HL-60/S4 treated with phorbol 12-myristate 13-acetate at 8.2 ng/mL for 4 days and 3 days (cell line): Measurements from ENCODE around the gene LPP.

ENCODE experiments used
- in situ Hi-C: fragments of 300-500 bp; cut with MboI; formaldehyde crosslinking; loops from 2 replicates; pipeline ENCODE4 v1.15.0; 2022; ENCODE audit warnings: low sequenced_read_pairs

The LPP gene

DNA sequence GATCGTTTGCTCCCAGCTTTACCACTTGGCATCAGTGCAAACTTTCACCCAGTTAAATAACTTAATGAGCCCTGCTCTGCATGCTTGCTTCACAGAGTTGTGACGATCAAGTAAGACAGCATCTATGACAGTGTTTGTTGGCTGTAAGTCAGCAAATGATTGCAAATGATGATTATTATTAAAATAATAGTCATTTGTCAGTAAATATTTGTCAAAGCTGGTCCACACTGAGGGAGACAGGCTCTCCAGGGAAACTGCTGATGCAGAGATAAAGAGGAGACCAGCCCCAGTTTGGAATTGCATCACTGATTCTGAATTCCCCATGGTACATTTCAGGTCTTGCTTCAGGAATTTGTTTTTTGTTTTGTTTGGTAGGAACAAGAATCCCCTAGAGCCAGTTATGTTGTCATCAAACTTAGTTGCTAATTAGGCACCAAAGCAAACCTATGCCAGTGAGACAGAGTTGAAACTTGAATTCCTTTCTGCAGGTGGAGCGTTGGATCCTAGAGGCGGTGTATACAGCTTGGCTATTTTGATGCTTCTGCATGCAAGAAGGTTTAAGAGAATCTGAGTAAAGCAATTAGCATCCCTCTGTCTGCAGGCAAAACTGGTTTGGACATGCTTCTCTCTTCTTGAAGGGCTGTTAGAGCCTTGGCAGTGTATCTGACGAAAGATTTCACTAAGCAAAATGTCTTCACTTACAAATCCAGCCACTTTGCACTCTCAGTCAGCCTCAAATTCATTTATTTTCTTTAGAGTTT lies 679.2 kb downstream of the LPP start:
- in situ Hi-C loops = no loop called here

DNA sequence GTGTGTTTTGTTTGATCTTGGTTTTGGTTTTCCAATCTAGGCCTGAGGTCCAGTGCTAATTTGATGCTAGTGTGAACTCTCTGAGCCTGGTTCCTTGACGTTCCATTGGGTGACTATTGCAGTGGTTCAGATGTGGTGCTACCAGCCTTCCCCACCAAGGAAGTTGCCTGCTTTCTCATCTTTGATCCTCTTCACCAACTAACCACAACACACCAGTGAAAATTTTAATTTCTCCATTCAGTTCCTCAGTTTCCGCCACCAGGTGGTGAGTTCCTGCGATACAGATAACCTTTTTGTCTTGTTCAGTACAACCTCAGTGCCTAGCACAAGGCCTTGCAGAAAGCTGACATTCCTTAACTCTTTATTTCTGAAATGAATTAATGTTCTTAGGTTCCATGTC lies 680.4 kb downstream of the LPP start:
- in situ Hi-C loops = no loop called here

DNA sequence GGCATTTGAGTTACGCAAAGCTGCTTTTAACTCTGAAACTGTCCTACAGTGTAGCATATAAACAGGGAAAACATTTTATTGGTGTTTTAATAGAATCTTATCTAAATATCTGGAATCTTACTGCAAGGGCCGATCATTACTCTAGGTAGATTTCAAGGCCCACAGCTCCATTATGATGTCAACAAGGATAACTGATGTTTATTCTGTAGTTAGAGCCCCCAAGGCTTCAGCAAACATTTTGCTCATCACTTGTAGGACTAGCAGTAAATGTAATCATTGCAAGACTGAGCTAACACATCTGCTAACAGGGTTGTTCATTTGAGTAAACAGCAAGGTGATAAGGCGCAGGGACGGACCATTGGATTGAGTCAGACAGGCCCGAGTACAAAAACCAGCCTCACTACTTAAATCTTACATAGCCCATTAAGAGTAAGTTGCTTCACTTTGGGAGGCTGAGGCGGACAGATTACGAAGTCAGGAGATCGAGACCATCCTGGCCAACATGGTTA lies 685.3 kb downstream of the LPP start:
- in situ Hi-C loops = no loop called here

DNA sequence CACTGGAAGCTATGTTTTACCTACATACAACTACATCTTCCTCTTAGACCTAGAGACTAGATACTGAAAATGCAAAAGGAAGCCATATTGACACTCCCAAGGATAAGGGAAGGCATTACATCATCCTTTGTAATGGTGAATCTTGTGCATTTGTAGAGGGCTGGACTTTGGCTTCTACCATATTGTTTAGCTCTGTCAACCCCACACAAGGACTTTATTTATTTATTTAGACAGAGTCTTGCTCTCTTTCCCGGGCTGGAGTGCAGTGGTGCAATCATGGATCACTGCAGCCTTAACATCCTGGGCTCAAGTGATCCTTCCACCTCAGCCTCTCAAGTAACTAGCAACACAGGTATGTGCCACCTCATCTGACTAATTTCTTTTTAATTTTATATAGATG lies 686.3 kb downstream of the LPP start:
- in situ Hi-C loops = no loop called here

DNA sequence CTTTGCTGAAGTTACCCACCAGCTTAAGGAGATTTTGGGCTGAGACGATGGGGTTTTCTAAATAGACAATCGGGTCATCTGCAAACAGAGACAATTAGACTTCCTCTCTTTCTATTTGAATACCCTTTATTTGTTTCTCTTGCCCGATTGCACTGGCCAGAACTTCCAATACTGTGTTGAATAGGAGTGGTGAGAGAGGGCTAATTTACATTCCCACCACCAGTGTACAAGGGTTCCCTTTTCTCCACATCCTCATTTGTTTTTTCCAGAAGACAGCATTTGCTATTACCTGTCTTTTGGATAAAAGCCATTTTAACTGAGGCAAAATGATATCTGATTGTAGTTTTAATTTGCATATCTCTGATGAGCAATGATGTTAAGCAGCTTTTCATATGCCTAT lies 687.9 kb downstream of the LPP start:
- in situ Hi-C loops = no loop called here

DNA sequence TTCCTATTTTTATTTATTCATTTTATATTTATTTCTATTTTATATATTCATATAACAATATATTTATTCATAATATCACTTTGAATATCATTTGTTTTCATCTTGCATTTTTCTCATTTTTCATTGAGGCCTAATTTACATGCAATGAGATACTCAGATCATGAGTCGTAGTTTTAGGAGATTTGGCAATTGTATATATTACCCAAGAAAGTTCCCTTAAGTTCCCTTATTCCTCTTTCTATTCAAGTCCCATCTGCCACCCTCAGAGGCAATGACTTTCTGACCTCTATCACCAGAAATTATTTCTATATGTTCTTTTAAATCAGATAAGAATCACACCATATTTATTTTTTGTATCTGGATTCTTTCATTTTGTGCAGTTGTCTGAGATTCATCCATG lies 688.7 kb downstream of the LPP start:
- in situ Hi-C loops = no loop called here

DNA sequence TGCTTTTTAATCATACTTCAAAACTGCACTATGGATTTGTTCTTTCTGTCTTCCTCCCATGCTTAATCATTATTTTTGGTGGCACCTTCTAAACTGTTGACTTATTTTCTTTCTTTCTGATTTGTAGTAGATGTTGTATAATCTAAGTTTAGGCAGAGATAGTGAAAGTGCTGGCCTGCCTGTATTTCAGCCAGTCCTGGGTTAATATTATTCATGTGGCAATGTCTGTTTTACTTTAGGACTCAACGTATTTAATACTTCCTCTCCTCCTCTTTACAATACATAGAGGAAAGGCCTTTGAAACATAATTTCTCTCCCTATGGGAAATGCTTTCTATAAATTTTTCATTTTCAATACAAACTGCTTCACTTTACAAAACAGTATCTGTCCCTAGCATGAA lies 690.1 kb downstream of the LPP start:
- in situ Hi-C loops = no loop called here

GRCh38 chr3:188845514-188845913 lies 691.6 kb downstream of the LPP start:
- in situ Hi-C loops = no loop called here

GRCh38 chr3:188848947-188849346 lies 695.0 kb downstream of the LPP start:
- in situ Hi-C loops = no loop called here

DNA sequence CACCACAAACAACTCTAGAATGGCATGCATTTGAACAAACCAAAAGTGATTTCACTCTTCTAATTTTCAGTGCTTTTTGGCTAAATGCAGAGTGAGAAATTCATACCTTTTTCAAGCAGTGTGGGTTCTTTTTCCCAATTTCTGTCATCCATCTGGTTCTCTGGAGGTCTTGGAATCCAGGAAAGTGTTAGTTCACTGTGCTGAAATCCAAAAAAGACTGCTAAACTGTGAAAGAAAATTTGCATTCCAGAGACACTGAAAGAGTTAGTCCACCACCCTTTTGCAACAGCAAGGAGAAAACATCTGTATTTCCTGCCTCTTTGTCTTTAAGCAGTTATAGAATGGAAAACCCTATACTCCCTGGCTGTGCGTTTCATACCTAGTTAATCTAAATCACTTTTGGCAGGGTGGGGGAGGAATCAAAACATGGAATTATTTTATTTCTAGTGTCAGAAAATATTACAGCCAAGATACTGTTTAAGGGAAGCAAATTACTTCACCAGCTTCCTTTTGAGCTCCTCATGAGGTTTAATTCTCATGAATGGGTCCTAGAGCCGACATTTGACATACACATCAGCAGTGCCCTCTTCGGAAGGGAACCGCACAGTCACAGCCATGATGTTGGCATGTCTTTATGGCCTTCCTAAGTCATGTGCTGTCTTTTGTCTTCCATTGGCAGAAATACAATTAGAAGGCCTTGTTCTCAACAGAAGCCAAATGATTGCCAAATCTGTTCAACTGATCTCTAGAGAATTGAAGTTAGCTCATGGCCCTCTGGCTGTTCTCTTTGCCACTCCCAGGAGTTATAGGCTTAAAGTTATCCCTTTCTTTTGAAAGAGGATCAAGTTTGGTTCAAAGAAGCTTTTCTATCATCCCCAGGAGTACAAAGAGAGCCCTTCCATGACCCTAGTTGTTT lies 700.2 kb downstream of the LPP start:
- in situ Hi-C loops = no loop called here

DNA sequence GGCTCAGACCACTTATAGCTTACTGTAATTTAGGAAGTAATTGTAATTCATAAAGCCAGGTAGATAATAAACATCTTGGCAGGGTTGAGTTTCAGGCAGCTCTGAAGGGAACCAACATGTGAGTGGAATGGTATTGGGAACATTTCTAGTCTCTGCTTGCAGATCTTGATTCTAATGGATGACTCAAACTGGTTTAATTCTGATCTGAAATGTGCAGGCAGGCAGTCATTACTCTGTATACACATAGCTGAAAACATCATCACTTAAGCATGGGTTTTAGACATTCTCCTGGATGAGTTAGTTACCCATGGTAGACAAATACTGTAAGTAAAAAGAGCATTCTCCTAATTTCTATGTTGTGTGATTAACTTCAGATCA lies 700.8 kb downstream of the LPP start:
- in situ Hi-C loops = no loop called here

DNA sequence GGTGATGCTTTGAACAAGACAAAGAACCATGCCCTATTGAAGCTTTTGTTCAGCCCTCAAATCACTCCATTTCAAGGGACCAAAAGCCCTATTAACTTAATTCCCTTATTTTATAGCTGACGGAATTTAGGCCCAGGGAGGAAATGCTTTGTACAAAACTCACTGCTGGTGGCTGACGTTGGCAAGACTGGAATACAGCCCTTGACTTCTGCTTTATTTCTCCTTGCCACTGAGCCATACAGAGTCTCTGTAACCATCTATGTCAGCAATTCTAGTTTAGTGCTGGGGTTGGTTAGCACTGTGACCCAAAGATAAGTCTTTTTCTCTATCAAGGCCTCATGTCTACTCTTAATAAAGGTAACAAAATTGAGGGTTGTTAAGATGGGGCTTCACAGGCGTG lies 701.7 kb downstream of the LPP start:
- in situ Hi-C loops = no loop called here

DNA sequence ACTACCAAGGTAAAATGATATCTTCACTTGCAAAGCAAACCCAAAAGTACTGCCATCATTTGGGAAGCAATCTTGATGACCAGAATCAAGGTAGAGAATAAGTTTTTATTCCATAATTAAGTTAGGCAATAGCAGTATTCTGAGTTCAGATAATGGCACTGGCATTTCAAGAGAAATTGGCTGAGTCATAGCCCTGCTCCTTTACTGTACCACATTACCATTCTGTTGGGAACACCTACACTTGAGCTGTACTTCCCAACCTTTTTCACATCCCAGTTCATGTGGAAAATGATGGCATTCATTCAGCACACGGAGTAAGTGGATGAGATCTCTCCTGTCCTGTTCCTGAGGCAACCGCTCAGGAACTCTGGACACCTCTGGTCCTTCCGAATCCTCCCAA lies 706.2 kb downstream of the LPP start:
- in situ Hi-C loops = no loop called here

- in situ Hi-C loops = no loop called here
Observed at GRCh38 chr3:188861842-188862744, 708.1 kb downstream of the LPP start.

DNA sequence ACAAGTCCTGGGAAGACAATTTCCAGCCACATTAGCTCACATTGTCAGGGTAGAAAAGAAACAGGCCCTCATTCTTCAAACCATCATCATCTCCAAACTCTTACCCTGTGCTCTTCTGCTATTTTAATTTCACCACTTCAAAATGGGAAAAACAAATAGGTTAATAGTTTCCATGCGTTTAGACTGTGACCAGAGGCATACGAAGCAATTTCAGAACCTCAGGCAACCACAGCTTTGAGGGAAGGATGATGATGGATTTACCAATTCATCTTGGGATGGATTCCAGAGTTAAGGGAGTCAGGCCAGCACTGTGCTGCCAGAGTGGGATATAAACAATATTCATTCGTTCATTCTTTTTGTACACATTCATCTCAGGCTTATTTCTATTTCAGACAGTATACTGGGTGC lies 710.0 kb downstream of the LPP start:
- in situ Hi-C loops = no loop called here

DNA sequence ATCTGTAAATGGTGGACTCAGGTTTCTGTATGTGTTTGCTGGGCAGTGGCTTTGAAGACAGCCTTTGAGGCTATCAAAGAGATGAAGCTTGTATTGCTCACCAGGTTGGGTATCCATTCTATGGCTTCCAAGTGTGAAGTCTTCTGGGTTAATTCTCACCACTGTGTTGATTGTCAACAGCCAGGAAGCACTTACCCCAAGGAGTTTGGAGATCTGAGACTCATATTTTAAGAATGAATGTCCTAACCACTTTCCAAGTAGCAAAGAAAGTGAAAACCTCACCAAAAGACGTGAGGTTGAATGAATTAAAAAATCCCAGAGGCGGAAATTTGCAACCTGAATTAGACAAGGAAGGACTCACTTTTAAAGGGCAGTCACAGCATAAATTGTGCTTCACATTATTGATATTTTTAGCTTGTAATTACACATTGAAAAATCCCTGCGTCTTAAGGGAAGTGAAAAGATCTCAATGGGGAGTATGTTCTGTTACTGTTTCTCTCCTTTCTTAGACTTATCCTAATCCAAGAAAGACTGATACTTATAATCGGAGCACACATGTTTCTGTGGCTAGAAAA lies 713.8 kb downstream of the LPP start:
- in situ Hi-C loops = no loop called here

DNA sequence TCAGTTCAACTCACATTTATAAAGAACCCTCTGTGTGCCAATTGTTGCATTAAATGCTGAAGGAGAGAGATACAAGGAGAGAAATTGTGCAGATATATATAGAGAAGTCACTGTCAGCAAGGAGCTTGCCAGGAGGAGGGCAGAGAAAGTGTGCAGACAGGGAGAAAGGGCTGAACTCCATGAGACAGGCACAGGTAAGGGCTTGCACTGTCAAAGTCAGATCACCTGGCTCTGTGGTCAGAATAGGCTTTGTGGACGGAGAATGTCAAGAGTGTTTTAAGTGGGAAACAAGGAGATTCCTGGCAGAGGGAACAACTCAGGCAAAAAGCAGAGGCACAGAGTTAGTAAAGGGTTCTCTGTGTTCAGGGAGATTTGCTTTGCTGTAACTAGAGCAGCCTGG lies 714.8 kb downstream of the LPP start:
- in situ Hi-C loops = no loop called here

GRCh38 chr3:188869628-188870027 lies 715.7 kb downstream of the LPP start:
- in situ Hi-C loops = no loop called here

DNA sequence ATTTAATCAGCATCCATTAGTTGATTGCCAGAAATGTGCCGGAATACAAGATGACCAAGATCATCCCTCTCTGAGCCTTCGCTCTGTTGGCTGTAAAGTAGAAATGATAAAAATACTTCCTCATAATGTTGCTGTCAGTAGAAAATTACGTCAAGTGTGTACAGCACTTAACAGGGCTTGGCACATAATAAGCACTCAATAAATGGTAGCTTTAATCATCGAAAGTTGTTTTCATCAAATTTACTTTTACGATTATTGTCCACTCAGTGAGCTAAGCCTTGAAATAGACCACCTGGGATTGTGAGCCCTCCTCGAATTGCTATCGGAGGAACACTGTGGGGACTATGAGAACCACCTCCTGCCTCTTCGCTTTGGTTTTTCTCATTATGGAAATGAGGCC lies 716.5 kb downstream of the LPP start:
- in situ Hi-C loops = no loop called here

GRCh38 chr3:188874576-188874975 lies 720.6 kb downstream of the LPP start:
- in situ Hi-C loops = no loop called here

- in situ Hi-C loops = no loop called here
Observed at GRCh38 chr3:188875413-188875812, 721.5 kb downstream of the LPP start.
